Left lung (tissue), 10 donors: ENCODE measurements around the gene OAT. TPM values are rescaled to one million over a fixed set of nuclear protein-coding genes. Genes with fewer than 3 reads are reported as not detected.

Experiments used
- ATAC-seq: fragments of 200-7000 bp; cut with Tn5 transposase; one replicate; pipeline ENCODE4 v1.9.1; 2020; ENCODE audit warnings: moderate library complexity
- DNase-seq, 4 donors: peaks; one replicate each; pipeline ENCODE4 v3.0.0-alpha.2; 2013 to 2020
- H3K27ac ChIP-seq, 2 donors: fragments of 200-600 bp; sonication (generic) in 1 of 2; one replicate each; pipeline versions ENCODE4 v1.5.0 to v1.8.0; 2020 to 2021
- H3K27me3 ChIP-seq, 2 donors: fragments of 200-600 bp; sonication (generic) in 1 of 2; one replicate each; pipeline versions ENCODE4 v1.5.0 to v1.8.0; 2020 to 2021
- H3K36me3 ChIP-seq, 2 donors: fragments of 200-600 bp; sonication (generic) in 1 of 2; one replicate each; pipeline versions ENCODE4 v1.5.0 to v1.8.0; 2020 to 2021
- H3K4me1 ChIP-seq, 2 donors: fragments of 200-600 bp; one replicate each; pipeline ENCODE4 v1.8.0; 2021
- H3K4me3 ChIP-seq, 2 donors: fragments of 200-600 bp; sonication (generic) in 1 of 2; one replicate each; pipeline versions ENCODE4 v1.5.0 to v1.8.0; 2020 to 2021; ENCODE audit warnings: mild to moderate bottlenecking in 1 of 2
- H3K9me3 ChIP-seq, 2 donors: fragments of 200-600 bp; sonication (generic) in 1 of 2; one replicate each; pipeline versions ENCODE4 v1.5.0 to v1.8.0; 2020 to 2021
- intact Hi-C, 2 donors: fragments of 100-400 bp; cut with DNase I; formaldehyde crosslinking; loops; one replicate each; pipeline versions ENCODE4 v1.11.2 to v1.14.2; 2022
- polyA plus RNA-seq, 6 donors: library from polyadenylated mRNA; unstranded; fragments of 120-200 nt; gene quantifications; one replicate each; pipeline ENCODE4 v1.2.1, GENCODE V29; 2013; ENCODE audit not compliant: insufficient read length in 6 of 6
- total RNA-seq, 2 donors: library from RNA; stranded (reverse); fragmentation: NEBNext Ultra II Directional; extraction: Animal tissue kit (Norgen Biotek cat#: 25700); gene quantifications; one replicate each; pipeline ENCODE4 v1.2.1, GENCODE V29; 2021
- TF ChIP-seq, protein P1 (sequence below), 2 donors: fragments of 200-600 bp; sonication (generic) in 1 of 2; IDR thresholded peaks; one replicate each; pipeline versions ENCODE4 v1.5.0 to v1.8.0; 2021; ENCODE audit warnings: antibody characterized with exemption in 2 of 2
- donor health status: DM: no; HTN: yes; CAD: no.
- donor health status: DM: no; HTN: no; CAD: no.

OAT gene
- total and polyA plus RNA-seq, 8 donors = 64.0 to 91.1 (median 84.9) TPM

DNA sequence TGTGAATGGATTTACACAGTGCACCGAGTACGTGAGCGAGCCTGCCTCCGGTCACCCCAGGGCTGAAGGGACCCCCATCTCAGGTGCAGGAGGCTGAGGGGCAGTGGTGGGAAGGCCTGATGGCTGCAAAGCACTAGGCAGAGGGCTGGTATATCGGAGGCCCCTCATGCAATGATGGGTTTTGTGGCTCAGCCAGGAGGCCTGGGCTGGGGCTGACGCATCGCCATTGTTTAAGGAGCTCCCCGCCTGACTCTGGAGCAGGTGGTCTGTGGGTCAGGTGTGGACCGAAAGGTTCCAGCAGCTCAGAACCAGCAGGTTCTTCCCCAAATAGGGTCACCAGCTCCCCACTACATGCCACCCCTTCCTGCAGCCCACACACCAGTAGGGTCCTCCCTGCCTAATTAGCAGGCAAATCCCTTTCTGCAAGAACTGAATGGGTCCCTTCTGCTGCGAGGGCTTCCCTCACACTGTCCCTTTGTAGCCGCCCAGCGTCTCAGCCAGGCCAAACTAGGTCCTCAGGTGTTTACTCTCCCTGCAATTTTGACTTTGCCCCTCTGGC lies 33.0 kb downstream of the OAT start:
- H3K4me3 ChIP-seq = no peak overlapping the region
- intact Hi-C loops = loop anchor here in 1 of 2 donors (5.0 kb wide), 1 partner anchor 383 kb away; no protein-coding TSS in a partner anchor
- no peaks in the 10 kb centered on the region for H3K9me3 ChIP-seq
- H3K36me3 ChIP-seq = no peaks in the 10 kb centered on the region
- peaks cover 0 to 37% of the 10 kb centered on the region in 2 donors for H3K27me3 ChIP-seq
- peaks cover 4 to 15% of the 10 kb centered on the region in 2 donors for H3K4me1 ChIP-seq
- TF ChIP-seq, protein P1, sequence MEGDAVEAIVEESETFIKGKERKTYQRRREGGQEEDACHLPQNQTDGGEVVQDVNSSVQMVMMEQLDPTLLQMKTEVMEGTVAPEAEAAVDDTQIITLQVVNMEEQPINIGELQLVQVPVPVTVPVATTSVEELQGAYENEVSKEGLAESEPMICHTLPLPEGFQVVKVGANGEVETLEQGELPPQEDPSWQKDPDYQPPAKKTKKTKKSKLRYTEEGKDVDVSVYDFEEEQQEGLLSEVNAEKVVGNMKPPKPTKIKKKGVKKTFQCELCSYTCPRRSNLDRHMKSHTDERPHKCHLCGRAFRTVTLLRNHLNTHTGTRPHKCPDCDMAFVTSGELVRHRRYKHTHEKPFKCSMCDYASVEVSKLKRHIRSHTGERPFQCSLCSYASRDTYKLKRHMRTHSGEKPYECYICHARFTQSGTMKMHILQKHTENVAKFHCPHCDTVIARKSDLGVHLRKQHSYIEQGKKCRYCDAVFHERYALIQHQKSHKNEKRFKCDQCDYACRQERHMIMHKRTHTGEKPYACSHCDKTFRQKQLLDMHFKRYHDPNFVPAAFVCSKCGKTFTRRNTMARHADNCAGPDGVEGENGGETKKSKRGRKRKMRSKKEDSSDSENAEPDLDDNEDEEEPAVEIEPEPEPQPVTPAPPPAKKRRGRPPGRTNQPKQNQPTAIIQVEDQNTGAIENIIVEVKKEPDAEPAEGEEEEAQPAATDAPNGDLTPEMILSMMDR (IDR thresholded peaks at IDR 0.05) = no peak
- ATAC-seq (no peak), DNase-seq (no peak)
- no peak overlapping the region for H3K27ac ChIP-seq

GRCh38 chr10:124384591-124385190 lies 34.0 kb downstream of the OAT start:
- H3K4me3 ChIP-seq = no peak overlapping the region
- H3K36me3 ChIP-seq = no peaks in the 10 kb centered on the region
- DNase-seq (no peak), ATAC-seq (no peak)
- no peak overlapping the region for H3K27ac ChIP-seq
- H3K27me3 ChIP-seq = peaks cover 0 to 41% of the 10 kb centered on the region in 2 donors
- TF ChIP-seq, protein P1 (IDR thresholded peaks at IDR 0.05) = no peak
- no peaks in the 10 kb centered on the region for H3K9me3 ChIP-seq
- intact Hi-C loops = loop anchor here in 1 of 2 donors (5.0 kb wide), 1 partner anchor 382 kb away; no protein-coding TSS in a partner anchor
- peaks cover 4 to 14% of the 10 kb centered on the region in 2 donors for H3K4me1 ChIP-seq

DNA sequence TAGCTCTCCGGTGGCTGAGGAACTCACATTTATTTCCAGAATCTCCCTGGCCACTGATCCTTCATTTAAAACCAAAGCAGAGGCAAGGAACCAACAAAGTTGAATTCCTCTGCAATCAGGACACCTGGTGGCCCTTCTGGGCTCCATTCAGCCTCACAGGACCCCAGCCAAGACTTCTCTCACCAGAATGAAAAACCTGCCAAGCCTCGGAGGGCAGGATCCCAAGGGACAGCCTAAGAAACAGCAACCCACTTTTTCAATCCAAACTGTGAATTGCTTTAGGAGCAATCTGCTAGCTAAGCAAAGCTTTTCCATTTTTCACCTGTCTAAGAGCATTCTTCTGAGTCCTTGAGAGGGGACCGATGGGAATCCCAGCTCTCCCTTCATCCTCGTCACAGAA lies 34.6 kb downstream of the OAT start:
- peaks cover 0 to 43% of the 10 kb centered on the region in 2 donors for H3K27me3 ChIP-seq
- TF ChIP-seq, protein P1 (IDR thresholded peaks at IDR 0.05) = no peak

GRCh38 chr10:124383496-124383895 lies 35.2 kb downstream of the OAT start:
- Histone ChIP-seq H3K4me1 (peaks cover 0 to 2% of the 10 kb centered on the region in 2 donors), H3K27ac (no peak overlapping the region), H3K36me3 (no peaks in the 10 kb centered on the region), H3K4me3 (no peak overlapping the region), H3K27me3 (peaks cover 0 to 45% of the 10 kb centered on the region in 2 donors), H3K9me3 (no peaks in the 10 kb centered on the region)
- TF ChIP-seq, protein P1 (IDR thresholded peaks at IDR 0.05) = no peak
- DNase-seq = no peak
- ATAC-seq = no peak
- intact Hi-C loops = no loop called here

More for the DNA sequence above, 34.6 kb downstream of the OAT start:
- no peak overlapping the region for H3K27ac ChIP-seq
- peaks cover 4 to 9% of the 10 kb centered on the region in 2 donors for H3K4me1 ChIP-seq
- no peak overlapping the region for H3K4me3 ChIP-seq
- no peaks in the 10 kb centered on the region for H3K9me3 ChIP-seq
- DNase-seq (no peak), ATAC-seq (no peak)
- no peaks in the 10 kb centered on the region for H3K36me3 ChIP-seq
- intact Hi-C loops = no loop called here

GRCh38 chr10:124381011-124381611 lies 37.6 kb downstream of the OAT start:
- H3K27me3 ChIP-seq = peaks cover 0 to 54% of the 10 kb centered on the region in 2 donors
- H3K9me3 ChIP-seq = no peaks in the 10 kb centered on the region
- DNase-seq (no peak), ATAC-seq (no peak)
- no peak overlapping the region for H3K4me3 ChIP-seq
- intact Hi-C loops = no loop called here
- H3K36me3 ChIP-seq = no peaks in the 10 kb centered on the region
- no peak overlapping the region for H3K27ac ChIP-seq
- TF ChIP-seq, protein P1 (IDR thresholded peaks at IDR 0.05) = no peak
- H3K4me1 ChIP-seq = no peaks in the 10 kb centered on the region
